SK-N-SH (cell line): Measurements from ENCODE around the gene MAN2B2. TPM values are rescaled to one million over a fixed set of nuclear protein-coding genes. Genes with fewer than 3 reads are reported as not detected.

Experiments used
- CTCF ChIA-PET: fragments of 300-600, 350-600 bp; formaldehyde crosslinking; extraction: SDS; loops from one replicate; lab custom pipeline; 2021; lab: Yijun Ruan, JAX
- POLR2A ChIA-PET: fragments of 350-600 bp; sonication (Branson Sonifier 250); formaldehyde crosslinking; extraction: SDS; loops from one replicate; lab custom pipeline; 2020; ENCODE audit warnings: antibody characterized with exemption, inconsistent platforms; lab: Yijun Ruan, JAX
- DNase-seq: peaks from one replicate; pipeline ENCODE4 v3.0.0; 2012
- H2AFZ ChIP-seq: fragments of 200-600 bp; sonication (generic); 2 replicates; pipeline ENCODE4 v1.8.1; 2016; ENCODE audit warnings: antibody characterized with exemption, mild to moderate bottlenecking, low read depth
- H3F3A ChIP-seq: fragments of 200-600 bp; sonication (generic); replicated peaks from 2 replicates; pipeline ENCODE3; 2016; ENCODE audit warnings: antibody characterized with exemption, mild to moderate bottlenecking; ENCODE audit not compliant: insufficient read depth
- H3K27ac ChIP-seq, 2 experiments: fragments of 200-500 bp in 1 of 2; fragments of 200-600 bp in 1 of 2; sonication (Bioruptor generic) in 1 of 2; sonication (generic), shearing (Covaris generic) in 1 of 2; 2 replicates each; pipeline versions ENCODE4 v1.5.1 to v1.6.1; 2014 to 2016; ENCODE audit warnings: low read depth in 2 of 2, inconsistent platforms in 1 of 2, low read length in 1 of 2, mild to moderate bottlenecking in 1 of 2, mixed read lengths in 1 of 2
- H3K27me3 ChIP-seq: fragments of 200-600 bp; sonication (generic), shearing (Covaris generic); 2 replicates; pipeline ENCODE4 v1.6.1; 2016; ENCODE audit warnings: mixed run types; ENCODE audit not compliant: insufficient read depth
- H3K36me3 ChIP-seq, 2 experiments: fragments of 200-500 bp in 1 of 2; fragments of 200-600 bp in 1 of 2; sonication (Bioruptor generic) in 1 of 2; sonication (generic) in 1 of 2; replicated peaks in 1 of 2; 2 replicates each; pipeline versions ENCODE3 to v1.5.1; 2014 to 2016; ENCODE audit warnings: low read length in 1 of 2, mild to moderate bottlenecking in 1 of 2; ENCODE audit not compliant: insufficient read depth in 2 of 2, control insufficient read depth in 1 of 2
- H3K4me1 ChIP-seq, 2 experiments: fragments of 200-500 bp in 1 of 2; fragments of 200-600 bp in 1 of 2; sonication (Bioruptor generic) in 1 of 2; sonication (generic), shearing (Covaris generic) in 1 of 2; 2 replicates each; pipeline versions ENCODE4 v1.5.1 to v1.6.1; 2014 to 2016; ENCODE audit warnings: low read depth in 1 of 2, low read length in 1 of 2, mixed run types in 1 of 2; ENCODE audit not compliant: insufficient read depth in 2 of 2, control insufficient read depth in 1 of 2
- H3K4me2 ChIP-seq: fragments of 200-600 bp; sonication (generic), shearing (Covaris generic); 2 replicates; pipeline ENCODE4 v1.6.1; 2017; ENCODE audit warnings: mixed run types
- H3K4me3 ChIP-seq, 2 experiments: fragments of 200-500 bp in 1 of 2; fragments of 200-600 bp in 1 of 2; sonication (Bioruptor generic) in 1 of 2; sonication (generic), shearing (Covaris generic) in 1 of 2; 2 replicates each; pipeline versions ENCODE4 v1.5.1 to v1.8.1; 2014 to 2016; ENCODE audit warnings: low read depth in 2 of 2, inconsistent platforms in 1 of 2, low read length in 1 of 2, mild to moderate bottlenecking in 1 of 2, mixed read lengths in 1 of 2, moderate library complexity in 1 of 2
- H3K79me2 ChIP-seq: fragments of 200-600 bp; sonication (generic); 2 replicates; pipeline ENCODE4 v1.8.1; 2017; ENCODE audit warnings: mild to moderate bottlenecking; ENCODE audit not compliant: insufficient read depth
- H3K9ac ChIP-seq: fragments of 200-600 bp; sonication (generic); 2 replicates; pipeline ENCODE4 v1.6.1; 2017; ENCODE audit warnings: mixed run types
- H3K9me2 ChIP-seq: fragments of 200-600 bp; sonication (generic); 2 replicates; pipeline ENCODE4 v1.6.1; 2017; ENCODE audit warnings: mixed run types
- H3K9me3 ChIP-seq: fragments of 200-600 bp; sonication (generic); 2 replicates; pipeline ENCODE4 v1.6.1; 2017; ENCODE audit warnings: mixed run types, mild to moderate bottlenecking, moderate library complexity
- H4K20me1 ChIP-seq: fragments of 200-600 bp; sonication (generic); 2 replicates; pipeline ENCODE4 v1.6.1; 2017; ENCODE audit warnings: mild to moderate bottlenecking, mixed run types; ENCODE audit not compliant: insufficient read depth
- CHD2 ChIP-seq: fragments of 150-350 bp; IDR thresholded peaks from 2 replicates; pipeline ENCODE4 v1.6.1; 2018; ENCODE audit warnings: low read length; ENCODE audit not compliant: partially characterized antibody
- EP300 ChIP-seq, 2 experiments: IDR thresholded peaks; 2 replicates each; pipeline versions ENCODE4 v1.4.0 to v1.6.1; 2012; ENCODE audit warnings: borderline replicate concordance in 1 of 2, low read depth in 1 of 2, low read length in 1 of 2
- FOXJ3 ChIP-seq: sonication (generic); formaldehyde crosslinking; IDR thresholded peaks from 2 replicates; pipeline ENCODE4 v1.5.1; 2020; ENCODE audit warnings: mild to moderate bottlenecking, missing genetic modification reagents
- FOXM1 ChIP-seq: IDR thresholded peaks from 2 replicates; pipeline ENCODE4 v1.4.0; 2012; ENCODE audit warnings: low read depth, mild to moderate bottlenecking
- GATA2 ChIP-seq: sonication (generic); formaldehyde crosslinking; IDR thresholded peaks from 2 replicates; pipeline ENCODE4 v1.5.0; 2020; ENCODE audit warnings: mild to moderate bottlenecking, missing genetic modification reagents
- JUND ChIP-seq: IDR thresholded peaks from 2 replicates; pipeline ENCODE4 v1.4.0; 2012
- MXI1 ChIP-seq: IDR thresholded peaks from 2 replicates; pipeline ENCODE4 v1.6.1; 2012; ENCODE audit warnings: mild to moderate bottlenecking, low read depth, low read length, improper control_type of control experiment
- RAD21 ChIP-seq: IDR thresholded peaks from 2 replicates; pipeline ENCODE4 v1.6.1; 2012; ENCODE audit warnings: mild to moderate bottlenecking, low read length
- RFX5 ChIP-seq: IDR thresholded peaks from 2 replicates; pipeline ENCODE4 v1.6.1; 2012; ENCODE audit warnings: mild to moderate bottlenecking, improper control_type of control experiment, low read length
- RXRA ChIP-seq: IDR thresholded peaks from 2 replicates; pipeline ENCODE4 v1.4.0; 2012; ENCODE audit warnings: low read depth, mild to moderate bottlenecking, borderline replicate concordance
- SMC3 ChIP-seq: IDR thresholded peaks from 2 replicates; pipeline ENCODE4 v1.6.1; 2012; ENCODE audit warnings: low read depth, low read length, improper control_type of control experiment
- TEAD4 ChIP-seq: IDR thresholded peaks from 2 replicates; pipeline ENCODE4 v1.4.0; 2012; ENCODE audit warnings: mild to moderate bottlenecking, borderline replicate concordance; ENCODE audit not compliant: insufficient read depth
- WGBS: methylation state at CpG from one replicate; pipeline ENCODE4 v1.1.6; 2017; ENCODE audit warnings: low lambda C conversion rate; 5-methylcytosine and 5-hydroxymethylcytosine counted together
- polyA plus RNA-seq, 3 experiments: library from polyadenylated mRNA; depleted of rRNA; stranded (reverse); fragments of >200 nt; gene quantifications; 2 replicates each; pipeline ENCODE4 v1.2.3, GENCODE V29; 2012
- TF ChIP-seq, protein P1 (sequence below): IDR thresholded peaks from 2 replicates; pipeline ENCODE4 v1.4.0; 2012; ENCODE audit warnings: low read depth, borderline replicate concordance
- TF ChIP-seq, protein P2 (sequence below): IDR thresholded peaks from 2 replicates; pipeline ENCODE4 v1.4.0; 2012; ENCODE audit warnings: low read depth, borderline replicate concordance
- TF ChIP-seq, protein P3 (sequence below): IDR thresholded peaks from 2 replicates; pipeline ENCODE4 v1.4.0; 2012; ENCODE audit warnings: low read depth
- TF ChIP-seq, protein P4 (sequence below): fragments of 150-350 bp; IDR thresholded peaks from 2 replicates; pipeline ENCODE4 v1.6.1; 2016; ENCODE audit warnings: mild to moderate bottlenecking, low read depth, low read length

MAN2B2 gene
- polyA plus RNA-seq, 1 of the 3 experiments (the other 2 are of a cell fraction), result 24.9 TPM

DNA sequence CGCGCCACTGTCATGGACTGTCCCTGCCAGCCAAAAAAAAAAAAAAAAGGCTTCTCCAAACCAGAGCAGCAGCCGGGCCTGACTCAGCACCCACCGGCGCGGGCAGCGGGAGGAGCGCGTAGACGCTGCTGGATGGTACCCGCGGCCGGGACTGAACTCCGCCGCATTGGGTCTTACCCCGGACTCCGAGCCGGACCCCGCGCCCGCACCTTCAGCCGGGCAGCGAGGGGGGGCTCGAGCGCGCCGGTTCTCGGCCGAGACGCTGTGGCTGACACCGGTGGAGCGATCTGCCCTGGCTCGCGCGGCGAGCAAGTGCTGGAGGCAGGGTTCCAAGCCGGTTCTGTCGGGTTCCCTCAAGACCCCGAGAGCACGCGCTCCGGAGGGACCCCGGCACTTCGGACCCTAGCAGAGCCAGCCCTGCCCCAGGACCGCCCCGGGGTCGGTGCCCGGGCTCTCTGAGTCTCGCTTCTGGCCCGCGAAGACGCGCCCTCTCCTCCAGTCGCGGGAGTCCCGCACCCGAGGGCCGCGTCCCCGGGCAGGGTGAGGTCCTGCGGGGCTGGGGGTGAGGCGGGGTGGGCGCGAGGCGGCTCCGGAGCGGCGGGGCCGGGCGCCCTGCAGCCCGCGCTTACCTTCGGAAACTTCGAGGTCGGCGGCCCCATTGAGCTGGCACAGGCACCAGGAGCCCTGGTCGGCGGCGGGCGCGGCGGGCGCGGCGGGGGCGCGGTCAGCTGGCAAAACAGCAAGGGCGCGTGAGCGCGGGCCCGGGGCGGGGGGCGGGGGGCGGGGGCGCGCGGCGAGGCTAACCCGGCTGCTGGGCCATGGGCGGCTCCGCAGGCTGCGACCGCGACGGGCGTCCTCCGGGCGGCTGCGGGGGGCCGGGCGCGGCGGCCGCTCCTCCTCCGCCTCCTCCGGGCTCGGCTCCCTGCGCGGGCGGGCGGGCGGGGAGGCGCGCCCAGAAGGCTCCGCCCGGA lies 11.8 kb upstream of the MAN2B2 start:
- Histone ChIP-seq H3K4me3 (peak overlapping the region in 1 of 2 experiments; percentile 32; a peak in 1 of 4 replicates), H3K9ac (no peak overlapping the region), H3K79me2 (no peaks in the 10 kb centered on the region), H3K27me3 (peaks cover 31% of the 10 kb centered on the region), H3K4me1 (peaks cover 0 to 5% of the 10 kb centered on the region in 2 experiments; a peak in 1 of 4 replicates), H4K20me1 (no peaks in the 10 kb centered on the region), H3F3A (no peaks in the 10 kb centered on the region), H3K27ac (no peak overlapping the region), H3K36me3 (no peaks in the 10 kb centered on the region), H3K4me2 (peak overlapping the region; percentile 71), H2AFZ (0 out of 2 replicates have a peak overlapping the region, but pooled peaks have one; percentile 29), H3K9me2 (no peaks in the 10 kb centered on the region), H3K9me3 (no peaks in the 10 kb centered on the region)
- WGBS, result 5% methylated on average over 11 of the region's 127 CpGs
- CTCF ChIA-PET, result interaction anchor here (1.2 to 10.3 kb wide), 3 partner anchors 15 to 313 kb away, joined by 4 to 87 read pairs (median 5); no protein-coding TSS in a partner anchor
- TF ChIP-seq, protein P1, sequence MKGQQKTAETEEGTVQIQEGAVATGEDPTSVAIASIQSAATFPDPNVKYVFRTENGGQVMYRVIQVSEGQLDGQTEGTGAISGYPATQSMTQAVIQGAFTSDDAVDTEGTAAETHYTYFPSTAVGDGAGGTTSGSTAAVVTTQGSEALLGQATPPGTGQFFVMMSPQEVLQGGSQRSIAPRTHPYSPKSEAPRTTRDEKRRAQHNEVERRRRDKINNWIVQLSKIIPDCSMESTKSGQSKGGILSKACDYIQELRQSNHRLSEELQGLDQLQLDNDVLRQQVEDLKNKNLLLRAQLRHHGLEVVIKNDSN, result no peak
- TF ChIP-seq RXRA, result no peak
- no peak for TF ChIP-seq JUND
- TF ChIP-seq, protein P2, sequence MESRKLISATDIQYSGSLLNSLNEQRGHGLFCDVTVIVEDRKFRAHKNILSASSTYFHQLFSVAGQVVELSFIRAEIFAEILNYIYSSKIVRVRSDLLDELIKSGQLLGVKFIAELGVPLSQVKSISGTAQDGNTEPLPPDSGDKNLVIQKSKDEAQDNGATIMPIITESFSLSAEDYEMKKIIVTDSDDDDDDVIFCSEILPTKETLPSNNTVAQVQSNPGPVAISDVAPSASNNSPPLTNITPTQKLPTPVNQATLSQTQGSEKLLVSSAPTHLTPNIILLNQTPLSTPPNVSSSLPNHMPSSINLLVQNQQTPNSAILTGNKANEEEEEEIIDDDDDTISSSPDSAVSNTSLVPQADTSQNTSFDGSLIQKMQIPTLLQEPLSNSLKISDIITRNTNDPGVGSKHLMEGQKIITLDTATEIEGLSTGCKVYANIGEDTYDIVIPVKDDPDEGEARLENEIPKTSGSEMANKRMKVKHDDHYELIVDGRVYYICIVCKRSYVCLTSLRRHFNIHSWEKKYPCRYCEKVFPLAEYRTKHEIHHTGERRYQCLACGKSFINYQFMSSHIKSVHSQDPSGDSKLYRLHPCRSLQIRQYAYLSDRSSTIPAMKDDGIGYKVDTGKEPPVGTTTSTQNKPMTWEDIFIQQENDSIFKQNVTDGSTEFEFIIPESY, result no peak
- TF ChIP-seq TEAD4, result no peak
- no peak for TF ChIP-seq MXI1
- TF ChIP-seq, protein P3, sequence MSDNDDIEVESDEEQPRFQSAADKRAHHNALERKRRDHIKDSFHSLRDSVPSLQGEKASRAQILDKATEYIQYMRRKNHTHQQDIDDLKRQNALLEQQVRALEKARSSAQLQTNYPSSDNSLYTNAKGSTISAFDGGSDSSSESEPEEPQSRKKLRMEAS, result no peak
- no peak for TF ChIP-seq EP300 (IDR thresholded peaks at IDR 0.05; ENCODE audit: borderline replicate concordance in 1 of 2, low read depth in 1 of 2, low read length in 1 of 2)
- no peak for TF ChIP-seq RFX5
- peak; percentile 86 for DNase-seq
- POLR2A ChIA-PET, result interaction anchor here (1.1 kb wide), 1 partner anchor 12 kb away, joined by 3 read pairs; the partner anchor contains the start of gene MAN2B2

DNA sequence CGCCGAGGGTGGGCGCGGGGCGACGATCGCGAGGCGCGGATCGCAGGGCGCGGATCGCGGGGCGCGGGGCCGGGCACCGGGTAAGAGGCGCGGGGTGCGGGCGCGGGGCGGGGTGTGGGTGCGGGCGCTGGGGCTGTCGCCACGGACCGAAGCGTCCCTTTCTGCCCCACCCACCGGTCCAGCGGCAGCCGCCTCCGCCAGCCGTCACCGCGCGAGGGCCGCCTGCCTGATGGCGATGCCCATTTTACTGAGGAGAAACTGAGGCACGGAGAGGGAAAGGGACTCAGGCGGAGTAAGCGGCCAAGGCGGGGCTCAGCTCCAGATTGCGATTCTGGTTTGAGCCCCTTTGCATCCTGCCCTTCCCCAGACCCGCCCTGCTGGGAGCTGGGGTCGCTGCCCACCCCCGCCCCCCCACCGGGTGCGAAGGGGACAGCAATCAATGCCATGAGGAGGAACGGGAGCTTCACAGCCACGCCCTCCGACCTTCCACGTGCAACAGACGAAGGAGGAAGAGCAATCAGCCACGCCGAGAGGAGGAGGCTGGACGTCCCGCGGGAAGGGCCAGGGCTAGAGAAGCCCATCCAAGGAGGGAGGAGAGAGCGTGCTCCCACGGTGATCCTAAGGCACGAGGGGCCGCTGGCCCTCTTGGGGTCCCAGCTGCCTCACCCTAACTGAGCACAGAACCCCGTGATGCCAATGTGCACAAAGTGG lies 10.9 kb upstream of the MAN2B2 start:
- CTCF ChIA-PET, result interaction anchor here (1.2 to 10.3 kb wide), 2 partner anchors 15 to 313 kb away, joined by 4 to 87 read pairs; no protein-coding TSS in a partner anchor
- H3K4me3 ChIP-seq, result peak overlapping the region in 1 of 2 experiments; percentile 32; a peak in 1 of 4 replicates
- no peaks in the 10 kb centered on the region for H3K9me2 ChIP-seq
- H3K9ac ChIP-seq, result no peak overlapping the region
- WGBS, result 16% methylated on average over 25 of the region's 66 CpGs
- H3K9me3 ChIP-seq, result no peaks in the 10 kb centered on the region
- POLR2A ChIA-PET, result interaction anchor here (1.1 kb wide), 1 partner anchor 11 kb away, joined by 3 read pairs; the partner anchor contains the start of gene MAN2B2
- peaks cover 25% of the 10 kb centered on the region for H3K27me3 ChIP-seq
- H4K20me1 ChIP-seq, result no peaks in the 10 kb centered on the region
- no peak overlapping the region for H3K4me2 ChIP-seq
- H3K79me2 ChIP-seq, result no peaks in the 10 kb centered on the region
- H2AFZ ChIP-seq, result no peak overlapping the region
- H3K36me3 ChIP-seq, result no peaks in the 10 kb centered on the region
- H3K4me1 ChIP-seq, result peaks cover 0 to 5% of the 10 kb centered on the region in 2 experiments; a peak in 1 of 4 replicates
- no peak overlapping the region for H3K27ac ChIP-seq
- no peaks in the 10 kb centered on the region for H3F3A ChIP-seq
- no peak for DNase-seq
- TF ChIP-seq RFX5, result no peak
- TF ChIP-seq GATA2 (CRISPR knock-in tag), result no peak
- TF ChIP-seq FOXM1, result no peak
- no peak for TF ChIP-seq FOXJ3 (CRISPR knock-in tag)
- no peak for TF ChIP-seq RAD21
- no peak for TF ChIP-seq TEAD4
- no peak for TF ChIP-seq SMC3
- TF ChIP-seq, protein P4, sequence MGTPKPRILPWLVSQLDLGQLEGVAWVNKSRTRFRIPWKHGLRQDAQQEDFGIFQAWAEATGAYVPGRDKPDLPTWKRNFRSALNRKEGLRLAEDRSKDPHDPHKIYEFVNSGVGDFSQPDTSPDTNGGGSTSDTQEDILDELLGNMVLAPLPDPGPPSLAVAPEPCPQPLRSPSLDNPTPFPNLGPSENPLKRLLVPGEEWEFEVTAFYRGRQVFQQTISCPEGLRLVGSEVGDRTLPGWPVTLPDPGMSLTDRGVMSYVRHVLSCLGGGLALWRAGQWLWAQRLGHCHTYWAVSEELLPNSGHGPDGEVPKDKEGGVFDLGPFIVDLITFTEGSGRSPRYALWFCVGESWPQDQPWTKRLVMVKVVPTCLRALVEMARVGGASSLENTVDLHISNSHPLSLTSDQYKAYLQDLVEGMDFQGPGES, result no peak
- no peak for TF ChIP-seq CHD2
- TF ChIP-seq, protein P2, result no peak
- TF ChIP-seq, protein P3, result no peak
